HUES6 (cell line): Measurements from ENCODE around the gene GLT8D2.

ENCODE experiments used
- H3K27ac ChIP-seq: 2 replicates; pipeline ENCODE4 v1.7.0; 2013; ENCODE audit warnings: low read depth, mild to moderate bottlenecking, low read length, inconsistent platforms
- H3K27me3 ChIP-seq: 2 replicates; pipeline ENCODE4 v1.6.1; 2013; ENCODE audit warnings: low read length; ENCODE audit not compliant: control insufficient read depth, insufficient read depth
- H3K36me3 ChIP-seq: 2 replicates; pipeline ENCODE4 v1.6.1; 2013; ENCODE audit warnings: low read length; ENCODE audit not compliant: control insufficient read depth, insufficient read depth
- H3K4me1 ChIP-seq: 2 replicates; pipeline ENCODE4 v1.6.1; 2013; ENCODE audit warnings: low read length; ENCODE audit not compliant: control insufficient read depth, insufficient read depth
- H3K4me3 ChIP-seq: 2 replicates; pipeline ENCODE4 v1.5.1; 2013; ENCODE audit warnings: low read depth, low read length
- H3K9ac ChIP-seq: one replicate; pipeline ENCODE4 v1.6.1; 2013; ENCODE audit warnings: mild to moderate bottlenecking, low read length
- H3K9me3 ChIP-seq: 2 replicates; pipeline ENCODE4 v1.6.1; 2013; ENCODE audit warnings: low read depth, low read length; ENCODE audit not compliant: control insufficient read depth, insufficient read depth

The GLT8D2 gene

DNA sequence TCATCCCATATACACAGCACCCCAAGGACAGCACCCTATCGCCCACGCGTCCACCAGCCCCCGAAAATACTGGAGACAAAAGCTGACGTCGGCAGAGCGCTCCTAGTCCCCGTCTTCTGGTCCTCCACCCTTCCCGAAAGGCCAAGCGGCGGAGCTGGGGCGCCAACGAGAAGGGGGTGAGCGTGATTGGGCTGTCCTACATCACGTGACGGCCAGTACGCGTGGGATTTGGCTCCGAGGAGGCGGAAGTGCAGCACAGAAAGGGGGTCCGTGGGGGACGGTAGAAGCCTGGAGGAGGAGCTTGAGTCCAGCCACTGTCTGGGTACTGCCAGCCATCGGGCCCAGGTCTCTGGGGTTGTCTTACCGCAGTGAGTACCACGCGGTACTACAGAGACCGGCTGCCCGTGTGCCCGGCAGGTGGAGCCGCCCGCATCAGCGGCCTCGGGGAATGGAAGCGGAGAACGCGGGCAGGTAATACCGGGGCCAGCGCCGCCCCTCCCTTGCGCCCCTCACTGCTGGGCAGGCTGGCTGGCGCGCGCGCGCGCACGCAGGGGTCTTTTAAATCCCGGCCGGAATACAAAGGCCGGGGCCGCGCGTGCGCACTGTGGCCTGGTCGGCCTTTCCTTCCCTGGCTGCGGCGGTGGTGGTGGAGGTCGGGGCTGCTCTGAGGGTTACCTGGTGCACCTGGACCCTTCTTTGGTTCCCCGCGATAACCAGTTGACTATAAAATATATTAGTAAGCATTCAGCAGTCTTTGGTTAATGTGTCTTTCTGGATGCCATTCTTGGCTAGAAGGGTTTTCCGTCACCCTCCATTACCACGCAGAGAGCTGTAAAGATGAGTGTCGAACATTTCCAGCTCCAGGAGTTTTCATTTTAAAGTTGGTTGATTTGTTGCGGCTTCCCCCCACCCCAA is 84.1 kb downstream of the GLT8D2 start, which contains the start of gene TDG:
TSS of gene TDG (plus strand) at position 283 of the 915 bp plus-strand sequence. CDS start at position 449, 166 bp downstream.
- Histone ChIP-seq H3K4me3 (peak within 1 kb of the TSS; percentile 85), H3K9me3 (no peaks in the 10 kb centered on the region), H3K27ac (peak within 1 kb of the TSS; percentile 81), H3K27me3 (no peaks in the 10 kb centered on the region), H3K36me3 (peaks cover 20% of the 10 kb centered on the region), H3K9ac (peak within 1 kb of the TSS; percentile 92), H3K4me1 (peaks cover 8% of the 10 kb centered on the region; the same call in 1 of the 2 replicates)

DNA sequence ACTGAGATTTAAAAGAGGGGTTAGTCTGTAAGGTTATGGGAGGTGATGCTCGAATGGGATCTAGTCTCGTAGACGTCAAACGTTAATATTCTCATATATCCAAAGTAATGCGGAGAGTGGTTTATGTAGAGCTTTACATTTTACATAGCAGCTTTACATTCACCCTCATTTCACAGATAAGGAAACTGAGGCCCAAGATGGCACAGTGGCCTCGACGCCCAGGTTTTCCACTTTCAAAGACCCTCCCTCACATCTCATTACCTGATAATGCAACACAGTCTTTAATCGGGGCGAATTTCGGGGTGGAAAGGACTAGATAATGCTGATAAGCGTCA is 84.8 kb downstream of the GLT8D2 start:
- H3K27me3 ChIP-seq = no peaks in the 10 kb centered on the region
- H3K27ac ChIP-seq = peak overlapping the region; percentile 65; the same call in 1 of the 2 replicates
- H3K4me1 ChIP-seq = peaks cover 8% of the 10 kb centered on the region; the same call in 1 of the 2 replicates
- no peaks in the 10 kb centered on the region for H3K9me3 ChIP-seq
- H3K9ac ChIP-seq = peak overlapping the region; percentile 92
- peak overlapping the region; percentile 85 for H3K4me3 ChIP-seq
- peaks cover 20% of the 10 kb centered on the region for H3K36me3 ChIP-seq

DNA sequence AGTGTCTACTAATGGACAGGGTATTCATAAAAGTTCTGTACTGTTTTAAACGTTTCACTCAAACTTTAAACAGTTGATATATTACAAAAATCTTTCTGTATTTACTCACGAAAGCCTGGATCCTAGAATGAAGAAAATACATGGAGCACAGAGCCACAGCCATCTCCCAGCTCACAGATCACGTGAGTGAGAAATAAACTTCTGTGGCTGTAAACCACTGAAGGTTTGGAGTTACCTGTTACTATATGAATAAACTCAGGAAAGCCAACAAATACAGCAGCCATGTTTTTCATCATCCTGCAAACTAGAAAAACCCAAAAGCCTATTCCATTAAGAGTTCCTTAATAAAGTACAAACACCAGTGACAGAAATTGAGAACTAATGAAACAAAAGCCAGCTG is 85.2 kb downstream of the GLT8D2 start:
- H3K27me3 ChIP-seq = no peaks in the 10 kb centered on the region
- peak overlapping the region; percentile 65; the same call in 1 of the 2 replicates for H3K27ac ChIP-seq
- H3K9ac ChIP-seq = peak overlapping the region; percentile 92
- peaks cover 8% of the 10 kb centered on the region; the same call in 1 of the 2 replicates for H3K4me1 ChIP-seq
- H3K4me3 ChIP-seq = peak overlapping the region; percentile 85
- H3K36me3 ChIP-seq = peaks cover 20% of the 10 kb centered on the region
- no peaks in the 10 kb centered on the region for H3K9me3 ChIP-seq

DNA sequence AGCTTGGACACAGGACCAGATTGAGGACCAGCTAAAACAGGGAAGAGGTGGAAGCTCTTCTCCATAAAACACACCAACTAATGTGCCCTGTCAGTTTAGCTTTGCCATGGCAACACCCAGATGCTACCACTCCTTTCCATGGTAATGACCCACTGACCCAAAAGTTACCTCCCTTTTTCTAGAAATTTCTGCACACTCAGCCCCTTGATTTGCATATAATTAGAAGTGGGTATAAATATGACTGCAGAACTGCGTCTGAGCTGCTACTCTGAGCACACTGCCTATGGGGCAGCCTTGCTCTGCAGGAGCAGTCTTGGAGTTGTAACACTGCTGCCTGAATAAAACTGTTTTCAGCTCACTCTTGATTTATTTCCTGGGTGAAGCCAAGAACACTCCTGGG is 87.5 kb downstream of the GLT8D2 start:
- H3K4me1 ChIP-seq = peaks cover 8% of the 10 kb centered on the region; the same call in 1 of the 2 replicates
- H3K4me3 ChIP-seq = no peak overlapping the region
- H3K9ac ChIP-seq = no peak overlapping the region
- no peaks in the 10 kb centered on the region for H3K9me3 ChIP-seq
- no peaks in the 10 kb centered on the region for H3K36me3 ChIP-seq
- H3K27ac ChIP-seq = no peak overlapping the region
- H3K27me3 ChIP-seq = no peaks in the 10 kb centered on the region

DNA sequence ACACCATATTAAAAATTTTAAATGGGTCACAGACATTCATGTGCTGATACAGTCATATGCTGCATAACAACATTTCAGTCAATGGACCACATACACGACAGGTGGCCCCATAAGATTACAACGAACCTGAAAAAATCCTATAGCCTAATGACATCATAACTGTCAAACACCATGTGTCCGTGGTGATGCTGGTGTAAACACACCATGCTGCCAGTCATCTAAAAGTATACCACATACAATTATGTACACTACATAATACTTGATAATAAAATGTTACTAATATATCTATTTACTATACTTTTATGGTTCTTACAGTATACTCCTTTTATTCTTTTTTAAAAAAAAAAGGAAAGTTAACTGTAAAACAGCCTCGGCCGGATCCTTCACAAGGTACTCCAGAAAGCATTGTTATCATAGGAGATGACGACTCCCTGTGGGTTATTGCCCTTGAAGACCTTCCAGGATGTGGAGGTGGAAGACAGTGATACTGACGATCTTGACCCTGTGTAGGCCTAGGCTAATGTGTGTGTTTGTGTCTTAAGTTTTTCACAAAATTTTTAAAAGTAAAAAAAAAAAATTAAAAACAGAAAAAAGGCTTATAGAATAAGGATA is 89.3 kb downstream of the GLT8D2 start:
- no peaks in the 10 kb centered on the region for H3K36me3 ChIP-seq
- H3K27me3 ChIP-seq = no peaks in the 10 kb centered on the region
- no peak overlapping the region for H3K9ac ChIP-seq
- H3K4me1 ChIP-seq = peaks cover 7% of the 10 kb centered on the region
- H3K9me3 ChIP-seq = no peaks in the 10 kb centered on the region
- H3K27ac ChIP-seq = no peak overlapping the region
- H3K4me3 ChIP-seq = no peak overlapping the region

DNA sequence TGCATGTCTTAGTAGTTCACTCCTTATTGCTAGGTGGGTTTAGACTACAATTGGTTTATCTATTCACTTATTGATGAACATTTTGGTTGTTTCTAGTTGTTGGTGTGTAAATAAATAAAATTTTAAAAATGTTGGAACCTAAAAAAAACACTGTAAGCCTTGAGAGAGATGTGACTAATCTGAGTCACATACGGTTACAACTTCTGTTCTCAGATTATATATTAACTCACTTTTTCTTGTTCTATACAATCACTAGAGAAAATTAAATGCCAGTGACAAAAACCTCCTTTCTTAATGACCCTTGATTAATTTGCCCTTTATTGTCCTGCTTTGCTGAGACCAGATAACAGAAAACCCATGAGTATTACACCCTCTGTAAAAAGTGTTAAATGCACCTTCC is 91.4 kb downstream of the GLT8D2 start:
- H3K4me1 ChIP-seq = peaks cover 5% of the 10 kb centered on the region
- H3K27ac ChIP-seq = no peak overlapping the region
- no peak overlapping the region for H3K9ac ChIP-seq
- no peak overlapping the region for H3K4me3 ChIP-seq
- no peaks in the 10 kb centered on the region for H3K9me3 ChIP-seq
- H3K27me3 ChIP-seq = no peaks in the 10 kb centered on the region
- H3K36me3 ChIP-seq = peaks cover 11% of the 10 kb centered on the region

DNA sequence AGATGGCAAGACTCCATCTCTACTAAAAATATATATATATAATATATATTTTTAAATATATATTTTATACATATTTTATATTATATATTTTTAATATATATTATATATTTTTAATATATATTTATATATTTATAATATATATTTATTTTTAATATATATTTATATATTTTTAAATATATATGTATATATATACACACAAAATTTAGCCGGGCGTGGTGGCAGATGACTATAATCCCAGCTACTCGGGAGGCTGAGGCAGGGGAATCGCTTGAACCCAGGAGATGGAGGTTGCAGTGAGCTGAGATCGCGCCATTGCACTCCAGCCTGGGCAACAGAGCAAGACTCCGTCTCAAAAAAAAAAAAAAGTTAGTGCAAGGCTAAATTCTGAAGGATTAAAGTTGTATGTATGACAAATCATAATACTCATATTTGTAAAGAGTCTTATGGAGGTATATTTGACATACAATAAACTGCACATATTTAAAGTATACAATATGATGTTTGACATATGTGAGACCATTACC is 92.1 kb downstream of the GLT8D2 start:
- H3K9ac ChIP-seq = no peak overlapping the region
- no peaks in the 10 kb centered on the region for H3K9me3 ChIP-seq
- peak overlapping the region; percentile 90 for H3K4me3 ChIP-seq
- H3K27me3 ChIP-seq = no peaks in the 10 kb centered on the region
- no peak overlapping the region for H3K27ac ChIP-seq
- peaks cover 5% of the 10 kb centered on the region for H3K4me1 ChIP-seq
- H3K36me3 ChIP-seq = peaks cover 18% of the 10 kb centered on the region

DNA sequence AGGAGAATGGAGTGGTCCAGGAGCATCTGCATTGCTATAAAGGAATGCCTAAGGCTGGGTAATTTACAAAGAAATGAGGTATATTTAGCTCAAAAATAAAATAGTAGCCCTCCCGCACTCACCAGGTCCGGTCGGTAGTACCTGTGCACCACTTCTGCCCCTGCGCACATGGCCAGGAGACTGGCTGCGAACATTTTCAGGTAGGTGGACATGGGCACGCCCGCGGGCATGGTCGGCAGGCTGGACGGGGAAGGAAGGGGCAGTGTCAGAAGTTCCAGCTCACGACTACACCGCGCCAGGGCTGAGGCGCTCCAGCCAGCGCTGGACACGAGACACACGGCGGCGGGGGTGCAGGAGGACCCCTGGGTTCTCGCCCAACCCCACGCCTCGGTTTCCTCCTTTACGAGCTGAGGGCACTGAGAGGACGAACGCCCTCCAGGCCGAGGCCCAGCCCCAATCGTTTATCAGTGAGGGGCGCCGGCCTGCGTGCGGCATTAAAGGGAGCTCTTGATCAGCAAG is 93.4 kb downstream of the GLT8D2 start:
- Histone ChIP-seq H3K9ac (peak overlapping the region; percentile 92), H3K36me3 (peaks cover 31% of the 10 kb centered on the region), H3K4me3 (peak overlapping the region; percentile 90), H3K4me1 (peaks cover 5% of the 10 kb centered on the region), H3K27ac (peak overlapping the region; percentile 62), H3K27me3 (no peaks in the 10 kb centered on the region), H3K9me3 (no peaks in the 10 kb centered on the region)

DNA sequence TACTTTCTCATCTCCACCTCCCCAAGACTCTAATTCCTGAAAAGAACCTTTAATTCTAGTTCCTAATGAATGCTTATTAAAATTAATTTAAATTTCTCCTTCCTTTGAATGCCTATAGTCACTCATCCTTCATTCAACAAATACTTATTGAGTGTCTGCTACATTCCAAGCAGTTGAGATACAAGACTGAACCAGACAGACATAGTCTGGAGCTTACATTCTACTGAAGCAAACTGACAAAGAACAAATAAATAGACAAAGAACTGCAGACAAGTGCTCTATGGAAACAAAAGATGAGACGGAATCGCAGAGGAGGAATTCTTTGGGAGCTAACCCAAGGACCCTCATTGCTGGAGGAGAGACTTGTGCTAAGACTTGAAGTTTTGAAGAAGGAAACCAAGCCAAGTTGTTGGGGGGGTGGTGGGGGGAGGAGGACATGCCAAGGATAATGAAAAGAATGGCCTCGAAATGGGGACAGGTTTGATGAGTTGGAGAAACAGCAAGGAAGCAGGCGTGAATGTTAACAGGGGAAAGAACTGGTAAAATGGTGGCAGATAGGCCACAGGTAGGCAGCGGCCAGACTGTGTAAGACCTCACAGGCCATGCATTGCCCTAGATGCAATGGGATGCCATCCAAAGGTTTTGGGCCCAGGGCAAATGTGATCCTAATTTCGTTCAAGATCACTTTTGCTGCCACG is 94.0 kb downstream of the GLT8D2 start:
- Histone ChIP-seq H3K36me3 (peaks cover 38% of the 10 kb centered on the region), H3K27ac (peak overlapping the region; percentile 62), H3K27me3 (no peaks in the 10 kb centered on the region), H3K4me1 (peaks cover 5% of the 10 kb centered on the region), H3K4me3 (peak overlapping the region; percentile 90), H3K9ac (peak overlapping the region; percentile 92), H3K9me3 (no peaks in the 10 kb centered on the region)

DNA sequence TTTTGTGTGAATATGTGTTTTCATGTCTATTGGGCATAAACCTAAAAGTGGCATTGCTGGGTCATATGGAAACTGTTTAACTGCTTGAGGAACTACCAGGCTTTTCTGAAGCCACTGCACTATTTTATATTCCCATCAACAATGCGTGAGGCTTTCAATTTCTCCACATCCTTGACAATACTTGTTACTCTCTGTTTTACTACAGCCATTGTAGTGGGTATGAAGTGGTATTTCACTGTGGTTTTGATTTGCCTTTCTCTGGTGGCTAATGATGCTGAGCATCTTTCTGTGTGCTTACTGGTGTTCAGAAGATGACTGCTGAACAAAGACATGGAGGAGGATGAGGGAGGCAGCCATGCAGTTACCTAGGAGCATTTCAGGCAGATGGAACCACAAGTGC is 97.5 kb downstream of the GLT8D2 start:
- Histone ChIP-seq H3K36me3 (peaks cover 72% of the 10 kb centered on the region), H3K4me1 (peaks cover 5% of the 10 kb centered on the region), H3K9ac (no peak overlapping the region)

More for the DNA sequence above, 97.5 kb downstream of the GLT8D2 start:
- Histone ChIP-seq H3K4me3 (no peak overlapping the region), H3K9me3 (no peaks in the 10 kb centered on the region), H3K27ac (no peak overlapping the region), H3K27me3 (no peaks in the 10 kb centered on the region)
